ENCODE results near the gene AASS. TPM values are rescaled to one million over a fixed set of nuclear protein-coding genes. Genes with fewer than 3 reads are reported as not detected.

AASS gene
- total RNA-seq, 1 donor from 2014 or later: 12.4 TPM

- no peak overlapping the region for H3K4me3 ChIP-seq (ENCODE audit: low read depth, low read length)
- FAIRE-seq (no peak), DNase-seq (ENCODE audit: low read depth) (no peak)
- no peaks in the 10 kb centered on the region for H3K36me3 ChIP-seq (ENCODE audit: control insufficient read depth, insufficient read depth, low read length)
- H3K27me3 ChIP-seq (ENCODE audit: control insufficient read depth, insufficient read depth, low read length): no peaks in the 10 kb centered on the region
- TF ChIP-seq CTCF (IDR thresholded peaks at IDR 0.05; ENCODE audit: insufficient read depth, low read length, severe bottlenecking): no peak
Measured at GRCh38 chr7:122038134-122038533, 105.9 kb downstream of the AASS start.

GRCh38 chr7:122035876-122036275, 108.2 kb downstream of the AASS start:
- FAIRE-seq (no peak), DNase-seq (ENCODE audit: low read depth) (no peak)
- H3K36me3 ChIP-seq (ENCODE audit: control insufficient read depth, insufficient read depth, low read length): no peaks in the 10 kb centered on the region
- H3K27me3 ChIP-seq (ENCODE audit: control insufficient read depth, insufficient read depth, low read length): no peaks in the 10 kb centered on the region
- no peak overlapping the region for H3K4me3 ChIP-seq (ENCODE audit: low read depth, low read length)
- no peak for TF ChIP-seq CTCF (IDR thresholded peaks at IDR 0.05; ENCODE audit: insufficient read depth, low read length, severe bottlenecking)

GRCh38 chr7:122033641-122034040, 110.4 kb downstream of the AASS start:
- Histone ChIP-seq H3K27me3 (ENCODE audit: control insufficient read depth, insufficient read depth, low read length) (no peaks in the 10 kb centered on the region), H3K36me3 (ENCODE audit: control insufficient read depth, insufficient read depth, low read length) (no peaks in the 10 kb centered on the region), H3K4me3 (ENCODE audit: low read depth, low read length) (no peak overlapping the region)
- no peak for FAIRE-seq
- no peak for TF ChIP-seq CTCF (IDR thresholded peaks at IDR 0.05; ENCODE audit: insufficient read depth, low read length, severe bottlenecking)
- no peak for DNase-seq (ENCODE audit: low read depth)

GRCh38 chr7:122027058-122027457, 117.0 kb downstream of the AASS start:
- Histone ChIP-seq H3K27me3 (ENCODE audit: control insufficient read depth, insufficient read depth, low read length) (no peaks in the 10 kb centered on the region), H3K36me3 (ENCODE audit: control insufficient read depth, insufficient read depth, low read length) (no peaks in the 10 kb centered on the region), H3K4me3 (ENCODE audit: low read depth, low read length) (no peak overlapping the region)
- no peak for TF ChIP-seq CTCF (IDR thresholded peaks at IDR 0.05; ENCODE audit: insufficient read depth, low read length, severe bottlenecking)
- FAIRE-seq (no peak), DNase-seq (ENCODE audit: low read depth) (no peak)

Other genes with a start within 250 kb of the AASS start
- gene FEZF1, start 160.5 kb upstream of the AASS start, total RNA-seq: not detected in 2 replicates

All from bronchial epithelial cell (primary cell).